ENCODE results near the gene ZNF263.
"Not testable (repeated sequence)": the region's sequence is repeated elsewhere in the genome, so short reads cannot be mapped to it uniquely, and the experiment has no call there.

Gene ZNF263

GRCh38 chr16:3270718-3271117 is 12.6 kb upstream of the ZNF263 start:
- not testable (repeated sequence) for DNase-seq

GRCh38 chr16:3271281-3271680 is 12.0 kb upstream of the ZNF263 start:
- DNase-seq = not testable (repeated sequence)

GRCh38 chr16:3274490-3274889 is 8.8 kb upstream of the ZNF263 start:
- no peak for DNase-seq

GRCh38 chr16:3274947-3275346 is 8.3 kb upstream of the ZNF263 start:
- no peak for DNase-seq

- DNase-seq = no peak
Measured at GRCh38 chr16:3276679-3277078, 6.6 kb upstream of the ZNF263 start.

- no peak for DNase-seq
Measured at GRCh38 chr16:3281222-3281820, 2.0 kb upstream of the ZNF263 start.

GRCh38 chr16:3282103-3282729 is 1.1 kb upstream of the ZNF263 start:
- peak; percentile 68 for DNase-seq

GRCh38 chr16:3283543-3284447 is 504 bp downstream of the ZNF263 start:
- DNase-seq = no peak

- no peak for DNase-seq
Measured at GRCh38 chr16:3285131-3285530, 1.8 kb downstream of the ZNF263 start.

GRCh38 chr16:3289998-3290673 is 6.8 kb downstream of the ZNF263 start:
- DNase-seq = no peak

- no peak for DNase-seq
Measured at GRCh38 chr16:3292604-3293003, 9.3 kb downstream of the ZNF263 start.

GRCh38 chr16:3295209-3295608 is 11.9 kb downstream of the ZNF263 start:
- no peak for DNase-seq

- DNase-seq = no peak
Measured at GRCh38 chr16:3295783-3296182, 12.5 kb downstream of the ZNF263 start.

- DNase-seq = no peak
Measured at GRCh38 chr16:3304370-3304769, 21.1 kb downstream of the ZNF263 start.

- DNase-seq = peak; percentile 81
Measured at GRCh38 chr16:3305109-3306068, 22.1 kb downstream of the ZNF263 start, which contains the start of the genes TIGD7 and ZNF75A. Gene TIGD7 (minus strand): TSS chr16:3305430. CDS start chr16:3300614, 4,816 bp downstream. Gene ZNF75A (plus strand): TSS chr16:3305497. CDS start chr16:3308429, 2,932 bp downstream.

- no peak for DNase-seq
Measured at GRCh38 chr16:3306078-3306477, 22.8 kb downstream of the ZNF263 start.

GRCh38 chr16:3311496-3311895 is 28.2 kb downstream of the ZNF263 start:
- DNase-seq = no peak

GRCh38 chr16:3317315-3317999 is 34.2 kb downstream of the ZNF263 start:
- DNase-seq = no peak

GRCh38 chr16:3321816-3322215 is 38.5 kb downstream of the ZNF263 start:
- no peak for DNase-seq

- DNase-seq = no peak
Measured at GRCh38 chr16:3327514-3327913, 44.2 kb downstream of the ZNF263 start.

- no peak for DNase-seq
Measured at GRCh38 chr16:3328104-3328503, 44.8 kb downstream of the ZNF263 start.

Data from NCI-H1436 (cell line).